ENCODE measurements around the gene CPEB3. TPM values are rescaled to one million over a fixed set of nuclear protein-coding genes. Genes with fewer than 3 reads are reported as not detected.

The CPEB3 gene
- total RNA-seq, 1 experiment from 2014 or later = 1.0 TPM

DNA sequence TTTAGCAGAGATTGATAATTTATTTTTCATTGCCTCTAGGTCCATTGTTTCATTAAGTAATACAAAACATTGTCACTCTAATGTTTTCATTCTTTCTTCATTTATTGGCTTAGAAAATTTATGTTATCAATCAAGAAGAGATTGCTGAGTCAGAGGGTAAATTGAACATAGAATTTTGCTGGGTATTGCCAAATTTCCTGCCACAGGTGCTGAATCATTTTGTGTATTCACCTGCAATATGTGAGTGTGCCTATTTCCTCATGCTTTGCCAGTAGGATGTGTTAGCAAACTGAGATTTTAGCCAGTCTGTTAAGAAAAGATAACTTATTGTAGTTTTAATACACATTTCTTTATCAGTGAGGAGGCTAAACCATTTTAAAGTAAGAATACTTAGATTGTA lies 38.1 kb upstream of the CPEB3 start:
- no peak overlapping the region for H4K8ac ChIP-seq (replicated peaks; ENCODE audit: insufficient read length, low read depth, low read length)
- no peak overlapping the region for H3K27ac ChIP-seq (ENCODE audit: insufficient read length, low read depth, low read length)
- H3K4ac ChIP-seq (ENCODE audit: low read depth, low read length) = no peak overlapping the region
- H3K23me2 ChIP-seq (ENCODE audit: insufficient read length, low read depth, low read length, poor library complexity, severe bottlenecking) = no peaks in the 10 kb centered on the region
- no peak overlapping the region for H3K14ac ChIP-seq (ENCODE audit: insufficient read depth, low read length)
- H3K9me3 ChIP-seq (ENCODE audit: control insufficient read depth, low read depth, low read length) = no peaks in the 10 kb centered on the region
- no peaks in the 10 kb centered on the region; the same call in 1 of the 2 replicates for H3K4me1 ChIP-seq (ENCODE audit: insufficient read depth, low read length)
- H3K79me2 ChIP-seq (ENCODE audit: insufficient read depth, low read length) = peaks cover 4% of the 10 kb centered on the region; the same call in 1 of the 2 replicates
- H2AFZ ChIP-seq (ENCODE audit: low read length) = no peak overlapping the region
- H3K23ac ChIP-seq (ENCODE audit: insufficient read length, low read depth, low read length) = no peak overlapping the region
- H2AK5ac ChIP-seq (ENCODE audit: insufficient read length, low read length) = no peak overlapping the region
- H4K5ac ChIP-seq (ENCODE audit: insufficient read length, low read depth, low read length) = no peak overlapping the region
- DNase-seq = no peak
- no peak overlapping the region for H3K9ac ChIP-seq (ENCODE audit: extremely low read depth, insufficient read length, low read length)
- no peaks in the 10 kb centered on the region for H4K20me1 ChIP-seq (ENCODE audit: control insufficient read depth, insufficient read depth, insufficient read length)
- no peak overlapping the region for H4K91ac ChIP-seq (ENCODE audit: insufficient read length, low read depth, low read length)
- no peak overlapping the region for H3K18ac ChIP-seq (ENCODE audit: insufficient read length, low read depth, low read length)
- no peaks in the 10 kb centered on the region for H3K9me3 Mint-ChIP-seq
- H2BK15ac ChIP-seq (ENCODE audit: low read depth, low read length) = no peak overlapping the region
- no peak overlapping the region for H3K4me3 Mint-ChIP-seq
- H3K27me3 ChIP-seq (ENCODE audit: insufficient read depth, low read length) = no peaks in the 10 kb centered on the region
- peak overlapping the region; percentile 43 to 75 (median 44); a peak in 4 of 7 replicates for H3K27ac Mint-ChIP-seq
- H2BK120ac ChIP-seq (ENCODE audit: low read depth, low read length, poor library complexity, severe bottlenecking) = no peak overlapping the region
- peaks cover 0 to 5% (median 4%) of the 10 kb centered on the region in 3 experiments; a peak in 3 of 7 replicates for H3K36me3 Mint-ChIP-seq (ENCODE audit: insufficient read depth in 1 of 3, low read depth in 3 of 3)
- H2BK5ac ChIP-seq (ENCODE audit: insufficient read length, low read length) = no peak overlapping the region
- H2BK12ac ChIP-seq (ENCODE audit: insufficient read length, low read depth, low read length) = no peak overlapping the region
- no peak overlapping the region for H3K4me2 ChIP-seq (ENCODE audit: insufficient read depth, insufficient read length, low read length)
- H3K27me3 Mint-ChIP-seq (ENCODE audit: low read depth) = no peaks in the 10 kb centered on the region
- TF ChIP-seq, protein P1, sequence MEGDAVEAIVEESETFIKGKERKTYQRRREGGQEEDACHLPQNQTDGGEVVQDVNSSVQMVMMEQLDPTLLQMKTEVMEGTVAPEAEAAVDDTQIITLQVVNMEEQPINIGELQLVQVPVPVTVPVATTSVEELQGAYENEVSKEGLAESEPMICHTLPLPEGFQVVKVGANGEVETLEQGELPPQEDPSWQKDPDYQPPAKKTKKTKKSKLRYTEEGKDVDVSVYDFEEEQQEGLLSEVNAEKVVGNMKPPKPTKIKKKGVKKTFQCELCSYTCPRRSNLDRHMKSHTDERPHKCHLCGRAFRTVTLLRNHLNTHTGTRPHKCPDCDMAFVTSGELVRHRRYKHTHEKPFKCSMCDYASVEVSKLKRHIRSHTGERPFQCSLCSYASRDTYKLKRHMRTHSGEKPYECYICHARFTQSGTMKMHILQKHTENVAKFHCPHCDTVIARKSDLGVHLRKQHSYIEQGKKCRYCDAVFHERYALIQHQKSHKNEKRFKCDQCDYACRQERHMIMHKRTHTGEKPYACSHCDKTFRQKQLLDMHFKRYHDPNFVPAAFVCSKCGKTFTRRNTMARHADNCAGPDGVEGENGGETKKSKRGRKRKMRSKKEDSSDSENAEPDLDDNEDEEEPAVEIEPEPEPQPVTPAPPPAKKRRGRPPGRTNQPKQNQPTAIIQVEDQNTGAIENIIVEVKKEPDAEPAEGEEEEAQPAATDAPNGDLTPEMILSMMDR (conservative IDR thresholded peaks at IDR 0.05) = no peak
- H2BK20ac ChIP-seq (ENCODE audit: low read depth, low read length, poor library complexity, severe bottlenecking) = no peak overlapping the region
- H3K56ac ChIP-seq (ENCODE audit: insufficient read length, low read depth, low read length) = no peak overlapping the region
- H3K79me1 ChIP-seq (ENCODE audit: insufficient read depth, low read depth, low read length, poor library complexity, severe bottlenecking) = no peaks in the 10 kb centered on the region
- no peak overlapping the region for H3T11ph ChIP-seq (ENCODE audit: low read length)
- peaks cover 35 to 39% of the 10 kb centered on the region in 2 experiments for H3K4me1 Mint-ChIP-seq
